ENCODE data around the gene COL4A2. TPM values are rescaled to one million over a fixed set of nuclear protein-coding genes. Genes with fewer than 3 reads are reported as not detected.

COL4A2 gene
- total RNA-seq, 1 donor from 2014 or later, result 159 TPM

DNA sequence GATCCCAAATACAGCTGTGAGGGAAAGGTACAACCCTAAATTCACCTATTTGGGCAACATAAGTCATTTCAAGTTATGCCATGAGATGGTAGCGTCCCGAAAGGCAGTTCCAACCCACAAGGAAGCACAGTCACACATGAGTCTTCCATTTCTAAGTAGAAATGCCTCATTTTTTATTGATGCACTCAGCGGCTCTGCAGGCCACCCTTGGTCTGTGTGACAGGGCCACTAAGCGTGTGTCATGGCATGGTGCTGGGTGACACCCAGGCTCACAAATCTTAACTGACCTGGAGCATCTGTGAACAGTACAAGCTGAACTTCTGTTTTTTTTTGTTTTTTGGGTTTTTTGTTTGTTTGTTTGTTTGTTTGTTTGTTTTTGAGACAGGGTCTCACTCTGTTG is 239.3 kb downstream of the COL4A2 start:
- no peak overlapping the region for H3K4me3 Mint-ChIP-seq
- H3K27ac Mint-ChIP-seq (ENCODE audit: unreplicated experiment), result no peak overlapping the region
- TF ChIP-seq, protein P1, sequence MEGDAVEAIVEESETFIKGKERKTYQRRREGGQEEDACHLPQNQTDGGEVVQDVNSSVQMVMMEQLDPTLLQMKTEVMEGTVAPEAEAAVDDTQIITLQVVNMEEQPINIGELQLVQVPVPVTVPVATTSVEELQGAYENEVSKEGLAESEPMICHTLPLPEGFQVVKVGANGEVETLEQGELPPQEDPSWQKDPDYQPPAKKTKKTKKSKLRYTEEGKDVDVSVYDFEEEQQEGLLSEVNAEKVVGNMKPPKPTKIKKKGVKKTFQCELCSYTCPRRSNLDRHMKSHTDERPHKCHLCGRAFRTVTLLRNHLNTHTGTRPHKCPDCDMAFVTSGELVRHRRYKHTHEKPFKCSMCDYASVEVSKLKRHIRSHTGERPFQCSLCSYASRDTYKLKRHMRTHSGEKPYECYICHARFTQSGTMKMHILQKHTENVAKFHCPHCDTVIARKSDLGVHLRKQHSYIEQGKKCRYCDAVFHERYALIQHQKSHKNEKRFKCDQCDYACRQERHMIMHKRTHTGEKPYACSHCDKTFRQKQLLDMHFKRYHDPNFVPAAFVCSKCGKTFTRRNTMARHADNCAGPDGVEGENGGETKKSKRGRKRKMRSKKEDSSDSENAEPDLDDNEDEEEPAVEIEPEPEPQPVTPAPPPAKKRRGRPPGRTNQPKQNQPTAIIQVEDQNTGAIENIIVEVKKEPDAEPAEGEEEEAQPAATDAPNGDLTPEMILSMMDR (conservative IDR thresholded peaks at IDR 0.05), result no peak
- H3K9me3 Mint-ChIP-seq, result peaks cover 3% of the 10 kb centered on the region
- no peak for DNase-seq (ENCODE audit: low read depth, low spot score)
- H3K27me3 Mint-ChIP-seq (ENCODE audit: low read depth), result no peaks in the 10 kb centered on the region
- H3K36me3 Mint-ChIP-seq (ENCODE audit: low read depth), result peaks cover 5% of the 10 kb centered on the region
- peaks cover 11% of the 10 kb centered on the region for H3K4me1 Mint-ChIP-seq

DNA sequence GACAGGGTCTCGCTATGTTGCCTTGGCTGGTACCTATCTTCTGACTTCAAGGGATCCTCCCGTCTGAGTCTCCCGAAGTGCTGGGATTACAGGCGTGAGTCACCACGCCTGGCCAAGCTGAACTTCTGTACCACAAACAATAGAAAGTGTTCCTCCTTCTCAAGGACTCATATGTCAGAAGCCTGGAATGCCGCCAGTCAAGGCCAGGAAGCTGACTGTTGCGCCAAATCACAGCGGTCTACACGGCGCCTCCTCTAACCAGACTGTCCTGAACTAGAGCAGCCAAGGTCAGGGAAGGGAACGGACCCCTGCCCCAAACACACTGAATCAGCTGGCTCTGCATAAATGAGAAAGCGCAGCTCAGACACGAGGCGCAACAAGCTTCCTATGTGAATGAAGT is 239.8 kb downstream of the COL4A2 start:
- Mint-ChIP-seq H3K9me3 (peaks cover 3% of the 10 kb centered on the region), H3K4me1 (peaks cover 14% of the 10 kb centered on the region), H3K27ac (ENCODE audit: unreplicated experiment) (no peak overlapping the region), H3K4me3 (no peak overlapping the region), H3K36me3 (ENCODE audit: low read depth) (peaks cover 5% of the 10 kb centered on the region), H3K27me3 (ENCODE audit: low read depth) (no peaks in the 10 kb centered on the region)
- DNase-seq (ENCODE audit: low read depth, low spot score), result no peak
- TF ChIP-seq, protein P1 (conservative IDR thresholded peaks at IDR 0.05), result no peak

DNA sequence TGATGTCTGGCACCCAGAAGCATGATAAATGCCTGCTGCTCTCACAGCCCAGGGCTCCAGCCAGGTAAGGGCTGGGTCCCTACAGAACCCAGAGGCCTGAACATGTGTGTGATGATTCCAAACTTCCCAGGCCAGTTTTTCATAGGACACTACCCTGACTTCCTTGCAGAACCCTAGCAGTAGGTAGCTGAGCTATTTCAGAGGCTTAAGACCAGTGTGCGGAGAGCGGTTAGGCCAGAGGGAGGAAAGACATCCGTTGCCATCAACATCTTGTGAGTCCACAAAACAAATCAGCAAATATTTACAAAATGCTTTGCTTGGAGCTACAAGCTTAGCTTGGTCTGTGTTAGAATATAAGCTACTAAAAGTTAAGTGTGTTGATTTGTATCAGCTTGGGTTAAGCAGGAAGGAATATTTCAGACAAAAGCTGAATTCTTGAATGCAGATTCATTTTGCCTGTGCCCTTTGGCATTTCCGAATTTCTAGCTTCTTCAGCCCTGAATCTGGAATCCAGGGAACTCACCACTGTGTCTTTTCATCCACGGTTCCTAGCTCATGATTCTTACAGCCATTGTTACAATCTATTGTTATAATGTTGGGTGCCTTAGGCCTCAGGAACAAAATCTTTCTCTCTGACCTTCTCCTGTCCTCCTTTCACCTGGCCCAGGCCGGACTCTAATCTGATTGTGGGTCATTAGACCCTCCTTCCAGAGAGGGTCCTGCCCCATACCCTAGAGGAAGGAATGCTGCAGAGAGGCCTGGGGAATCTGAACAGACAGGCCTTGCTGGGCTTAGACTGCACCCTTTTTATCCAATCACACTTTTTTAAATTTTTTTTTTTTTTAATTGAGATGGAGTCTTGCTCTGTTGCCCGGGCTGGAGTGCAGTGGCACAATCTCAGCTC is 242.1 kb downstream of the COL4A2 start:
- Mint-ChIP-seq H3K27ac (ENCODE audit: unreplicated experiment) (no peak overlapping the region), H3K4me3 (no peak overlapping the region), H3K27me3 (ENCODE audit: low read depth) (no peaks in the 10 kb centered on the region), H3K4me1 (peaks cover 14% of the 10 kb centered on the region), H3K9me3 (peaks cover 3% of the 10 kb centered on the region), H3K36me3 (ENCODE audit: low read depth) (peaks cover 5% of the 10 kb centered on the region)
- TF ChIP-seq, protein P1 (conservative IDR thresholded peaks at IDR 0.05), result no peak
- DNase-seq (ENCODE audit: low read depth, low spot score), result no peak

DNA sequence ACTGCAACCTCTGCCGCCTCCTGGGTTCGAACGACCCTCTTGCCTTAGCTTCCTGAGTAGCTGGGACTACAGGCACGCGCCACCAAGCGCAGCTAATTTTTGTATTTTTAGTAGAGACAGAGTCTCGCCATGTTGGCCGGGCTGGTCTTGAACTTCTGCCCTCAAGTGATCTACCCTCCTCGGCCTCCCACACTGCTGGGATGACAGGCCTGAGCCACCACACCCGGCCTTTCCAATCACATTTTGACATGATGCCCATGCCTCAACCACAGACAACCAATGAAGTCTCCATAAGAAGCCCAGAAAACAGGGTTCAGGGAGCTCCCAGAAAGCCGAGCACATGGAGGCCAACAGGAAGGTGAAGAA is 242.7 kb downstream of the COL4A2 start:
- TF ChIP-seq, protein P1 (conservative IDR thresholded peaks at IDR 0.05), result no peak

DNA sequence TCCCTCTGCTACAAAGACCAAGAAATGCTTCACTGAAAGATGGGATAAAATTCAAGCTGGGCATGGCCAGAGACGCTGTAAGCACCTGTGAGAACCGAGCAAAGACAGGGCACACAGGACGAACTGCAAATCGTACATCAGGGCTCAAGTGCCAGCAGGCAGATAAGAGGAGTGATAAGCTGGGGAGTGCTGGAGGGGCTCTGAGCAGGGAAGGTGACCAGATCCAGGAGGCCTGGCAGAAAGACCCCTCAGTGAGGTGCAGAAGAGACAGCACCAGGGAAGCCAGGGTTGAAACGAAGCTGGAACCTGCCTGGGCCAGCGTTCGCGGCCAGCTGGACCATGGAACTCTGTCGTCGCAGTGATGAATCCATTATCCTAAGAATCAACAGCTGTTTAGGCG is 244.2 kb downstream of the COL4A2 start:
- H3K36me3 Mint-ChIP-seq (ENCODE audit: low read depth), result no peaks in the 10 kb centered on the region
- H3K27me3 Mint-ChIP-seq (ENCODE audit: low read depth), result no peaks in the 10 kb centered on the region
- H3K4me3 Mint-ChIP-seq, result no peak overlapping the region
- DNase-seq (ENCODE audit: low read depth, low spot score), result no peak
- TF ChIP-seq, protein P1 (conservative IDR thresholded peaks at IDR 0.05), result no peak
- no peak overlapping the region for H3K27ac Mint-ChIP-seq (ENCODE audit: unreplicated experiment)
- H3K9me3 Mint-ChIP-seq, result no peaks in the 10 kb centered on the region
- H3K4me1 Mint-ChIP-seq, result peaks cover 14% of the 10 kb centered on the region

More for the DNA sequence above, 242.7 kb downstream of the COL4A2 start:
- DNase-seq (ENCODE audit: low read depth, low spot score), result no peak
- peaks cover 14% of the 10 kb centered on the region for H3K4me1 Mint-ChIP-seq
- peaks cover 2% of the 10 kb centered on the region for H3K9me3 Mint-ChIP-seq
- no peak overlapping the region for H3K4me3 Mint-ChIP-seq
- no peak overlapping the region for H3K27ac Mint-ChIP-seq (ENCODE audit: unreplicated experiment)
- H3K36me3 Mint-ChIP-seq (ENCODE audit: low read depth), result peaks cover 5% of the 10 kb centered on the region
- H3K27me3 Mint-ChIP-seq (ENCODE audit: low read depth), result no peaks in the 10 kb centered on the region

Data from neural crest cell (in vitro differentiated cells).